Hippocampal formation (tissue), 2 donors: ENCODE results near the gene SLC26A1.

Experiments used
- DNase-seq, 2 donors: peaks; one replicate each; lab custom pipeline; 2025; lab: John Stamatoyannopoulos, UW

Gene SLC26A1

GRCh38 chr4:998096-998691 lies 5.0 kb upstream of the SLC26A1 start:
- DNase-seq = no peak

- DNase-seq = no peak
These were observed 4.3 kb upstream of the SLC26A1 start for GRCh38 chr4:997375-998071.

GRCh38 chr4:996997-997374 lies 3.8 kb upstream of the SLC26A1 start:
- no peak for DNase-seq

- no peak for DNase-seq
These were observed 3.1 kb upstream of the SLC26A1 start for GRCh38 chr4:996030-996996.

GRCh38 chr4:995311-996026 lies 2.3 kb upstream of the SLC26A1 start:
- DNase-seq = no peak

GRCh38 chr4:992297-993110 lies 700 bp downstream of the SLC26A1 start:
- DNase-seq = no peak

GRCh38 chr4:991451-992296 lies 1.5 kb downstream of the SLC26A1 start:
- no peak for DNase-seq

- DNase-seq = no peak
These were observed 2.3 kb downstream of the SLC26A1 start for GRCh38 chr4:990746-991367.

- DNase-seq = no peak
These were observed 3.3 kb downstream of the SLC26A1 start for GRCh38 chr4:989722-990471.

GRCh38 chr4:988726-989721 lies 4.2 kb downstream of the SLC26A1 start:
- DNase-seq = no peak

- no peak for DNase-seq
These were observed 5.3 kb downstream of the SLC26A1 start for GRCh38 chr4:987624-988513.

- DNase-seq = peak; percentile 49 to 83
These were observed 6.2 kb downstream of the SLC26A1 start, which contains the start of gene IDUA for GRCh38 chr4:986879-987623. TSS of gene IDUA (plus strand) at chr4:987044. CDS start at chr4:987085, 41 bp downstream.

GRCh38 chr4:986428-986878 lies 6.8 kb downstream of the SLC26A1 start:
- no peak for DNase-seq

GRCh38 chr4:985123-985830 lies 7.9 kb downstream of the SLC26A1 start:
- DNase-seq = no peak
